H9 (cell line): Measurements from ENCODE around the gene COASY. TPM values are rescaled to one million over a fixed set of nuclear protein-coding genes. Genes with fewer than 3 reads are reported as not detected.

Source experiments
- DNase-seq: peaks from one replicate; pipeline ENCODE4 v3.0.0-alpha.2; 2017
- H2AFZ ChIP-seq: one replicate; pipeline ENCODE4 v1.6.1; 2013; ENCODE audit warnings: mild to moderate bottlenecking, low read length, control low read depth, moderate library complexity
- H2AK5ac ChIP-seq: 2 replicates; pipeline ENCODE4 v1.6.1; 2013; ENCODE audit warnings: low read length, control low read depth, mixed read lengths; ENCODE audit not compliant: insufficient read length
- H2BK120ac ChIP-seq: one replicate; pipeline ENCODE4 v1.6.1; 2013; ENCODE audit warnings: low read depth, mild to moderate bottlenecking, low read length, control low read depth, inconsistent platforms; ENCODE audit not compliant: poor library complexity, severe bottlenecking
- H2BK12ac ChIP-seq: 2 replicates; pipeline ENCODE4 v1.6.1; 2013; ENCODE audit warnings: low read length, control low read depth, mixed read lengths, low read depth; ENCODE audit not compliant: insufficient read length
- H2BK15ac ChIP-seq: 2 replicates; pipeline ENCODE4 v1.6.1; 2013; ENCODE audit warnings: low read depth, low read length, control low read depth
- H2BK20ac ChIP-seq: one replicate; pipeline ENCODE4 v1.6.1; 2013; ENCODE audit warnings: low read depth, mild to moderate bottlenecking, low read length, control low read depth, inconsistent platforms; ENCODE audit not compliant: poor library complexity, severe bottlenecking
- H2BK5ac ChIP-seq: 2 replicates; pipeline ENCODE4 v1.6.1; 2013; ENCODE audit warnings: low read length, control low read depth, mixed read lengths; ENCODE audit not compliant: insufficient read length
- H3K14ac ChIP-seq: 2 replicates; pipeline ENCODE4 v1.6.1; 2013; ENCODE audit warnings: low read length, control low read depth; ENCODE audit not compliant: insufficient read depth
- H3K18ac ChIP-seq: 2 replicates; pipeline ENCODE4 v1.6.1; 2013; ENCODE audit warnings: low read depth, mild to moderate bottlenecking, mixed read lengths, low read length, control low read depth; ENCODE audit not compliant: insufficient read length
- H3K23ac ChIP-seq: 2 replicates; pipeline ENCODE4 v1.6.1; 2013; ENCODE audit warnings: low read length, control low read depth, mixed read lengths, low read depth; ENCODE audit not compliant: insufficient read length
- H3K23me2 ChIP-seq: 2 replicates; pipeline ENCODE4 v1.6.1; 2013; ENCODE audit warnings: low read depth, mild to moderate bottlenecking, mixed read lengths, low read length, control low read depth; ENCODE audit not compliant: insufficient read length, poor library complexity, severe bottlenecking
- H3K27ac ChIP-seq: 2 replicates; pipeline ENCODE4 v1.5.1; 2013; ENCODE audit warnings: low read length, control low read depth, mixed read lengths, low read depth; ENCODE audit not compliant: insufficient read length
- H3K27me3 ChIP-seq: 2 replicates; pipeline ENCODE4 v1.6.1; 2013; ENCODE audit warnings: low read length, control low read depth, inconsistent platforms; ENCODE audit not compliant: insufficient read depth
- H3K4ac ChIP-seq: 2 replicates; pipeline ENCODE4 v1.6.1; 2013; ENCODE audit warnings: low read depth, mild to moderate bottlenecking, control low read depth, inconsistent platforms, low read length, moderate library complexity
- H3K4me1 ChIP-seq: 2 replicates; pipeline ENCODE4 v1.6.1; 2013; ENCODE audit warnings: low read length, control low read depth, inconsistent platforms; ENCODE audit not compliant: insufficient read depth
- H3K4me2 ChIP-seq: 2 replicates; pipeline ENCODE4 v1.6.1; 2013; ENCODE audit warnings: low read length, control low read depth, mixed read lengths; ENCODE audit not compliant: insufficient read length, insufficient read depth
- H3K56ac ChIP-seq: 2 replicates; pipeline ENCODE4 v1.6.1; 2013; ENCODE audit warnings: low read depth, mild to moderate bottlenecking, mixed read lengths, low read length, control low read depth; ENCODE audit not compliant: insufficient read length
- H3K79me1 ChIP-seq: 2 replicates; pipeline ENCODE4 v1.6.1; 2013; ENCODE audit warnings: low read depth, mild to moderate bottlenecking, moderate library complexity, low read length, control low read depth, inconsistent platforms; ENCODE audit not compliant: insufficient read depth, poor library complexity, severe bottlenecking
- H3K79me2 ChIP-seq: 2 replicates; pipeline ENCODE4 v1.6.1; 2013; ENCODE audit warnings: low read length, control low read depth, inconsistent platforms; ENCODE audit not compliant: insufficient read depth
- H3K9ac ChIP-seq: 2 replicates; pipeline ENCODE4 v1.6.1; 2013; ENCODE audit warnings: low read length, control low read depth, mixed read lengths; ENCODE audit not compliant: insufficient read length; ENCODE audit errors: extremely low read depth
- H3K9me3 ChIP-seq: one replicate; pipeline ENCODE4 v1.6.1; 2013; ENCODE audit warnings: low read depth, low read length, inconsistent platforms; ENCODE audit not compliant: control insufficient read depth
- H3T11ph ChIP-seq: one replicate; pipeline ENCODE4 v1.6.1; 2013; ENCODE audit warnings: mild to moderate bottlenecking, low read length, control low read depth, inconsistent platforms
- H4K20me1 ChIP-seq: one replicate; pipeline ENCODE4 v1.6.1; 2013; ENCODE audit not compliant: control insufficient read depth, insufficient read length, insufficient read depth
- H4K5ac ChIP-seq: 2 replicates; pipeline ENCODE4 v1.6.1; 2013; ENCODE audit warnings: low read depth, mild to moderate bottlenecking, mixed read lengths, low read length, control low read depth; ENCODE audit not compliant: insufficient read length
- H4K8ac ChIP-seq: replicated peaks from 2 replicates; pipeline ENCODE4 v1.6.1; 2013; ENCODE audit warnings: low read length, control low read depth, mixed read lengths, low read depth; ENCODE audit not compliant: insufficient read length
- H4K91ac ChIP-seq: 2 replicates; pipeline ENCODE4 v1.6.1; 2013; ENCODE audit warnings: low read depth, mild to moderate bottlenecking, moderate library complexity, mixed read lengths, low read length, control low read depth; ENCODE audit not compliant: insufficient read length
- H3K27ac Mint-ChIP-seq, 3 experiments: 2 replicates in 2 of 3; 3 replicates in 1 of 3; pipeline ENCODE4 v1.8.0; 2020 to 2021; ENCODE audit warnings: mixed read lengths in 3 of 3, mild to moderate bottlenecking in 1 of 3, moderate library complexity in 1 of 3
- H3K27me3 Mint-ChIP-seq: 2 replicates; pipeline ENCODE4 v1.8.0; 2021; ENCODE audit warnings: low read depth, mild to moderate bottlenecking, moderate library complexity, mixed read lengths
- H3K36me3 Mint-ChIP-seq, 3 experiments: 2 replicates in 2 of 3; 3 replicates in 1 of 3; pipeline ENCODE4 v1.8.0; 2020 to 2021; ENCODE audit warnings: low read depth in 3 of 3, mixed read lengths in 3 of 3; ENCODE audit not compliant: insufficient read depth in 1 of 3
- H3K4me1 Mint-ChIP-seq, 2 experiments: 2 replicates each; pipeline ENCODE4 v1.8.0; 2020; ENCODE audit warnings: mixed read lengths in 2 of 2
- H3K4me3 Mint-ChIP-seq, 2 experiments: 2 replicates in 1 of 2; 3 replicates in 1 of 2; pipeline ENCODE4 v1.8.0; 2020 to 2021; ENCODE audit warnings: mild to moderate bottlenecking in 2 of 2, mixed read lengths in 2 of 2, moderate library complexity in 1 of 2
- H3K9me3 Mint-ChIP-seq, 2 experiments: 2 replicates in 1 of 2; 3 replicates in 1 of 2; pipeline ENCODE4 v1.8.0; 2020; ENCODE audit warnings: mild to moderate bottlenecking in 2 of 2, mixed read lengths in 2 of 2, moderate library complexity in 1 of 2
- WGBS: extraction: QIAGEN DNeasy Blood & Tissue Kit; methylation state at CpG from one replicate; pipeline ENCODE4 v1.1.7; 2013; ENCODE audit warnings: missing lambda C conversion rate, low lambda C conversion rate, mixed read lengths; ENCODE audit not compliant: insufficient read length; ENCODE audit errors: extremely low coverage; 5-methylcytosine and 5-hydroxymethylcytosine counted together
- total RNA-seq: library from RNA; stranded (reverse); gene quantifications from 2 replicates; pipeline ENCODE4 v1.2.1, GENCODE V29; 2021
- TF ChIP-seq, protein P1 (sequence below): fragments of 200-600 bp; sonication (generic); conservative IDR thresholded peaks from 3 replicates; pipeline ENCODE4 v1.8.0; 2021; ENCODE audit warnings: antibody characterized with exemption, mild to moderate bottlenecking

The COASY gene
- total RNA-seq, 1 experiment from 2014 or later, result 84.1 TPM

GRCh38 chr17:42574463-42574862, 12.5 kb downstream of the COASY start:
- Histone ChIP-seq H3K4ac (no peak overlapping the region), H3K23ac (no peak overlapping the region), H2BK15ac (no peak overlapping the region), H3K79me1 (no peaks in the 10 kb centered on the region), H3K56ac (no peak overlapping the region), H2AFZ (no peak overlapping the region), H2BK12ac (no peak overlapping the region), H2BK20ac (no peak overlapping the region), H4K91ac (no peak overlapping the region), H2BK5ac (no peak overlapping the region), H4K20me1 (no peaks in the 10 kb centered on the region), H3K27me3 (no peaks in the 10 kb centered on the region), H3K4me2 (no peak overlapping the region), H3K23me2 (peaks cover 3% of the 10 kb centered on the region), H3K14ac (no peak overlapping the region), H3K9ac (no peak overlapping the region), H4K5ac (no peak overlapping the region), H2AK5ac (no peak overlapping the region), H3K9me3 (no peaks in the 10 kb centered on the region), H3K27ac (no peak overlapping the region), H4K8ac (no peak overlapping the region), H3K4me1 (no peaks in the 10 kb centered on the region), H3K18ac (no peak overlapping the region), H3T11ph (no peak overlapping the region), H3K79me2 (no peaks in the 10 kb centered on the region), H2BK120ac (no peak overlapping the region)
- TF ChIP-seq, protein P1, sequence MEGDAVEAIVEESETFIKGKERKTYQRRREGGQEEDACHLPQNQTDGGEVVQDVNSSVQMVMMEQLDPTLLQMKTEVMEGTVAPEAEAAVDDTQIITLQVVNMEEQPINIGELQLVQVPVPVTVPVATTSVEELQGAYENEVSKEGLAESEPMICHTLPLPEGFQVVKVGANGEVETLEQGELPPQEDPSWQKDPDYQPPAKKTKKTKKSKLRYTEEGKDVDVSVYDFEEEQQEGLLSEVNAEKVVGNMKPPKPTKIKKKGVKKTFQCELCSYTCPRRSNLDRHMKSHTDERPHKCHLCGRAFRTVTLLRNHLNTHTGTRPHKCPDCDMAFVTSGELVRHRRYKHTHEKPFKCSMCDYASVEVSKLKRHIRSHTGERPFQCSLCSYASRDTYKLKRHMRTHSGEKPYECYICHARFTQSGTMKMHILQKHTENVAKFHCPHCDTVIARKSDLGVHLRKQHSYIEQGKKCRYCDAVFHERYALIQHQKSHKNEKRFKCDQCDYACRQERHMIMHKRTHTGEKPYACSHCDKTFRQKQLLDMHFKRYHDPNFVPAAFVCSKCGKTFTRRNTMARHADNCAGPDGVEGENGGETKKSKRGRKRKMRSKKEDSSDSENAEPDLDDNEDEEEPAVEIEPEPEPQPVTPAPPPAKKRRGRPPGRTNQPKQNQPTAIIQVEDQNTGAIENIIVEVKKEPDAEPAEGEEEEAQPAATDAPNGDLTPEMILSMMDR, result no peak
- Mint-ChIP-seq H3K9me3 (no peaks in the 10 kb centered on the region), H3K36me3 (peaks cover 31 to 78% (median 71%) of the 10 kb centered on the region in 3 experiments; a peak in 6 of 7 replicates), H3K4me1 (peaks cover 16 to 21% of the 10 kb centered on the region in 2 experiments), H3K4me3 (no peak overlapping the region), H3K27me3 (peaks cover 2% of the 10 kb centered on the region; the same call in 1 of the 2 replicates), H3K27ac (no peak overlapping the region)
- no peak for DNase-seq
- no CpG with 5 or more reads among the region's 3 CpGs for WGBS
